DOHH2 (cell line): Measurements from ENCODE around the gene ELL2.
"Not testable (repeated sequence)": the region's sequence is repeated elsewhere in the genome, so short reads cannot be mapped to it uniquely, and the experiment has no call there.

Experiments
- H3F3A ChIP-seq: fragments of 200-600 bp; sonication (generic), shearing (Covaris generic); 2 replicates; pipeline ENCODE4 v1.6.0; 2016; ENCODE audit warnings: antibody characterized with exemption, mild to moderate bottlenecking; ENCODE audit not compliant: control insufficient read depth, insufficient read depth
- H3K27ac ChIP-seq: fragments of 200-600 bp; sonication (generic); 2 replicates; pipeline ENCODE4 v1.5.1; 2014; ENCODE audit warnings: low read depth, mild to moderate bottlenecking, low read length, moderate library complexity
- H3K27me3 ChIP-seq: fragments of 200-600 bp; sonication (generic); 2 replicates; pipeline ENCODE4 v1.6.1; 2014; ENCODE audit warnings: mild to moderate bottlenecking, low read length, mixed read lengths; ENCODE audit not compliant: control insufficient read depth
- H3K36me3 ChIP-seq: fragments of 200-600 bp; sonication (generic); 2 replicates; pipeline ENCODE4 v1.6.1; 2014; ENCODE audit warnings: mild to moderate bottlenecking, low read length, moderate library complexity, mixed read lengths; ENCODE audit not compliant: control insufficient read depth
- H3K4me1 ChIP-seq: fragments of 200-600 bp; sonication (generic); 2 replicates; pipeline ENCODE4 v1.6.1; 2014; ENCODE audit warnings: mild to moderate bottlenecking, low read length, mixed read lengths; ENCODE audit not compliant: control insufficient read depth
- H3K4me2 ChIP-seq: fragments of 200-600 bp; sonication (generic); 2 replicates; pipeline ENCODE4 v1.6.0; 2014; ENCODE audit warnings: mild to moderate bottlenecking, low read length, moderate library complexity
- H3K4me3 ChIP-seq: fragments of 200-600 bp; sonication (generic); 2 replicates; pipeline ENCODE4 v1.5.1; 2014; ENCODE audit warnings: mild to moderate bottlenecking, low read length, mixed read lengths
- H3K79me2 ChIP-seq: fragments of 200-600 bp; sonication (generic); 2 replicates; pipeline ENCODE4 v1.6.1; 2014; ENCODE audit warnings: mild to moderate bottlenecking, low read length, mixed read lengths; ENCODE audit not compliant: control insufficient read depth
- H3K9me2 ChIP-seq: fragments of 200-600 bp; sonication (generic); replicated peaks from 2 replicates; pipeline ENCODE4 v1.6.1; 2014; ENCODE audit warnings: mild to moderate bottlenecking, low read length, mixed read lengths; ENCODE audit not compliant: control insufficient read depth
- H3K9me3 ChIP-seq: fragments of 200-600 bp; sonication (generic); 2 replicates; pipeline ENCODE4 v1.6.1; 2014; ENCODE audit warnings: antibody characterized with exemption, low read length, mixed read lengths; ENCODE audit not compliant: control insufficient read depth, insufficient read depth
- H4K20me1 ChIP-seq: fragments of 200-600 bp; sonication (generic); 2 replicates; pipeline ENCODE4 v1.6.0; 2014; ENCODE audit warnings: low read depth, mild to moderate bottlenecking, antibody characterized with exemption, low read length, moderate library complexity; ENCODE audit not compliant: control insufficient read depth, insufficient read depth
- CTCF ChIP-seq: fragments of 200-600 bp; sonication (generic); IDR thresholded peaks from one replicate; pipeline ENCODE4 v1.5.1; 2014; ENCODE audit warnings: antibody characterized with exemption, mild to moderate bottlenecking, low read depth, low read length; ENCODE audit not compliant: poor library complexity, severe bottlenecking
- EZH2phosphoT487 ChIP-seq: fragments of 200-600 bp; sonication (generic); IDR thresholded peaks from 2 replicates; pipeline ENCODE4 v1.6.1; 2017; ENCODE audit warnings: borderline replicate concordance, mild to moderate bottlenecking, antibody characterized with exemption, low read length, moderate library complexity, mixed read lengths

Gene ELL2

GRCh38 chr5:95907740-95908706, 53.6 kb downstream of the ELL2 start:
- Histone ChIP-seq H3K4me2 (no peak overlapping the region), H4K20me1 (no peaks in the 10 kb centered on the region), H3F3A (no peaks in the 10 kb centered on the region), H3K36me3 (no peaks in the 10 kb centered on the region), H3K4me1 (no peaks in the 10 kb centered on the region), H3K79me2 (no peaks in the 10 kb centered on the region), H3K9me3 (no peaks in the 10 kb centered on the region), H3K27ac (no peak overlapping the region), H3K27me3 (no peaks in the 10 kb centered on the region), H3K4me3 (no peak overlapping the region), H3K9me2 (no peaks in the 10 kb centered on the region)
- TF ChIP-seq CTCF (no peak), EZH2phosphoT487 (no peak)

DNA sequence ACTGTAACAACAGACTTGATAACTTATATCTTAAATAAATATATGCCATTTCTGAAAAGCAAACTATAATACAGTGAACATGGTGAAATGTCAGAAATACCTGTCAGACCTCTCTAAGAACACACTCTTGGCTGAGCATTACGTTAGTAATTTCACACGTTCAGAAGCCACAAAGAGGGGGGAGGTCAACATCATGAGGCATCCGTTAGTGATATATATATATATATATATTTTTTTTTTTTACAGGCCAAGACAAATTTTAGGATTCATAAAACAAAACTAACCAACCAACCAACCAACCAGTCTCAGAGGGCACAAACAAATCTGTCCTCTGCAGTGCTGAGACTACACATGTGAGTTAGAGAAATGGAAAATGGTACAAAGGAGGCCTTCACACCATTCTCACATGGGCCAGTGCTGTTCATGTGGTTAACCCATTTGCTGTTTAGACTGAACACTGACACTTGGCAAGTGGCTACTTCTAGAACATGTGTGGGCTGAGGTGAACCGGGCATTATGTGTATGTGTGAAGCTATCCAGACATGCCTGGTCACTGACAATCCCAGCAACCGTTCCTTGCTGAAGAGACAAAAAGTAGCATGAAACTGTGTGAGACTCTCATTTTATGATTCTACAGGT, 54.5 kb downstream of the ELL2 start:
- H3K36me3 ChIP-seq, result no peaks in the 10 kb centered on the region
- TF ChIP-seq EZH2phosphoT487 (no peak), CTCF (no peak)
- H3K9me3 ChIP-seq, result no peaks in the 10 kb centered on the region
- H4K20me1 ChIP-seq, result no peaks in the 10 kb centered on the region
- no peak overlapping the region for H3K4me2 ChIP-seq
- H3K4me1 ChIP-seq, result no peaks in the 10 kb centered on the region
- H3F3A ChIP-seq, result no peaks in the 10 kb centered on the region
- H3K9me2 ChIP-seq, result no peaks in the 10 kb centered on the region
- no peaks in the 10 kb centered on the region for H3K79me2 ChIP-seq
- H3K4me3 ChIP-seq, result no peak overlapping the region
- no peaks in the 10 kb centered on the region for H3K27me3 ChIP-seq
- no peak overlapping the region for H3K27ac ChIP-seq

DNA sequence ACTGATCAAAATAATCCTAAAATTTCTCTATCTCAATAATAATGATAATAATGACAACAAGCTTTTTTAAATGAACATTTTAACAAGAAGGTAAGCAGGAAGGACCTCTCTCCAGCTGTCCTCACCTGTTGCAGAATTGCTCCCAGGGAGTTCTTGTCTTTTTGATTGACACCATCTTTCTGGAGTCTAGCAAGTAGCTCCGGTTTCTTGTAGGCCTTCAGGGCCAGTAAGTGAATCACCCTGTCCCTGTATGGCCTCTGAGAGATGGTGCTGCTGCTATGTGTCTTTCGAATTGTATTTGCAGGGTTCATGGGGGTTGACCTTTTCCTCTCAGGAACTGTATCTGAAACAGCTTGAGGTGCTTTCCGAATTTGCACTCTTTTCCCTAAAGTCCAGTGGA, 55.3 kb downstream of the ELL2 start:
- H3K4me3 ChIP-seq, H3K36me3 ChIP-seq, H3F3A ChIP-seq: not testable (repeated sequence)

GRCh38 chr5:95904827-95905226, 56.8 kb downstream of the ELL2 start:
- TF ChIP-seq CTCF (no peak), EZH2phosphoT487 (no peak)
- H3K27ac ChIP-seq, result no peak overlapping the region
- no peaks in the 10 kb centered on the region for H3K4me1 ChIP-seq
- no peaks in the 10 kb centered on the region for H3K9me2 ChIP-seq
- H3K27me3 ChIP-seq, result no peaks in the 10 kb centered on the region
- no peaks in the 10 kb centered on the region for H3K36me3 ChIP-seq
- H4K20me1 ChIP-seq, result no peaks in the 10 kb centered on the region
- no peak overlapping the region for H3K4me3 ChIP-seq
- H3K4me2 ChIP-seq, result no peak overlapping the region
- H3F3A ChIP-seq, result no peaks in the 10 kb centered on the region
- H3K9me3 ChIP-seq, result no peaks in the 10 kb centered on the region
- no peaks in the 10 kb centered on the region for H3K79me2 ChIP-seq

More for the DNA sequence above, 55.3 kb downstream of the ELL2 start:
- H3K27me3 ChIP-seq, H3K4me1 ChIP-seq, H3K27ac ChIP-seq, H3K79me2 ChIP-seq, H3K4me2 ChIP-seq, H3K9me2 ChIP-seq, H4K20me1 ChIP-seq, H3K9me3 ChIP-seq: not testable (repeated sequence)
